Measurements from ENCODE around the gene KRT16. TPM values are rescaled to one million over a fixed set of nuclear protein-coding genes. Genes with fewer than 3 reads are reported as not detected.
"Not testable (repeated sequence)": the region's sequence is repeated elsewhere in the genome, so short reads cannot be mapped to it uniquely, and the experiment has no call there.

Gene KRT16
- polyA plus RNA-seq, 1 donor = not detected

DNA sequence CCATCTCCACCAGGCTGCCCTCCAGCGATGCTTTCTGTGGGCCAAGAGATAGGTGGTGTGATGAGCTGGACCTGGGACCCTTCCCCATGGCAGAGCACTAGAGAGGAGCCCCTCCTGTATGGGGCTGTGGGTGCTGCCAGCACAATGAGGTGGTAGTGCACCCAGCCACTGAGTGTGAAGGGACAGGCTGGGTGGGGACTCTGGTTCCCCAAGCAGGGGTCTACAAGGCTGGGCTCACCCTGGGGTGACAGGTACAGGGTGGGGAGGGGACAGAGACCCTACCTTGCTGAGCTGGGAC, 15.5 kb upstream of the KRT16 start:
- DNase-seq (ENCODE audit: low read depth) = not testable (repeated sequence)

DNA sequence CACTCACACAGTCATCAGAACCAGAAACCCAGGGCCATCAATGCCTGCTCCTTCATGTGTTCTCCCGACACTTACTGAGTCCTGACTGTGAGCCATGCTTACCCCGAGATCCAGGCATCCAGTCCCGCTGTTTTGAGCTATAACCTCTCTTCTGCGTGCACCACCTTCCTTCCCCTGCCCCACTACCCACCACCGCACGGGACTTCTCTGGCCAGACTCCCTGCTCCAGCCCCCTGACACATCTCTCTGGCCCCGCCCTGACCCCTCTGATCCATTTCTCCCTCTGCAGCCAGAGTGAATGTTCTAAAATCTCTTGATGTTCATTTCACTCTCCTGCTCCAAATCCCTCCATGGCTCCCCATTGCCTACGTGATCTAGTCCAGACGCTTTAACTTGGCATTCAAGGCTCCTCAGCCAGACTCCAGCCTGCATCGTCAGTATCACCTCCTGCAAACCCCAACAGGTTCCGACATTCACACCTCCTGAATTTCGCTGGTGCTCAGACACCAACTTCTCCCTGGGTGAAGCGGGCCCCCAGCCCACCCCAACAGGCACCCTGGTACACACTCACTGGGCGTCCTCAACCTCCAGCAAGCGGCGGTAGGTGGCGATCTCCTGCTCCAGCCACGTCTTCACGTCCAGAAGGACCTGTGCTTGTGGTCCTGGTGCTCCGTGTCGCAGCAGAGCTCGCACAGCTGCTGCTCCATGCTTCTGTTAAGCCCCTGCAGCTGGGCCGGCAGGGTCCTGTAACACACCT, 14.9 kb upstream of the KRT16 start:
- DNase-seq (ENCODE audit: low read depth) = no peak

DNA sequence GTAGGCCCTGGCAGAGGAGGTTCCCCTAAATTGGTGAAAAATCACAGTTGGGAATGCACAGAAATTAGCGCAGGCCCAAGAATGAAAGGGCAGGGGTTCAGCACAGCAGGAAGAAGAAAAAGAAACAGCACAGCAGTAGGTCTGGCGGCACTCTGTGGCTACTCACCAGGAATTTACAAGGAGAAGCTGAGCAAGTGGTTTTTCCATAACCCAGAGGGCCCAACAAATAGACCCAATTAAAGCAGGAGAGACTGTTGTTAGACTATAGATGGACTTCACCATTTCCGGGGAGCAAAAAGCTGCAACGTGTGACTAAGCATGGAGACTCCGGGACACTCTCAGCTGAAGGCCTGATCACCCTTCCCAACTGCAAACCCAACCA, 14.3 kb upstream of the KRT16 start:
- not testable (repeated sequence) for DNase-seq (ENCODE audit: low read depth)

DNA sequence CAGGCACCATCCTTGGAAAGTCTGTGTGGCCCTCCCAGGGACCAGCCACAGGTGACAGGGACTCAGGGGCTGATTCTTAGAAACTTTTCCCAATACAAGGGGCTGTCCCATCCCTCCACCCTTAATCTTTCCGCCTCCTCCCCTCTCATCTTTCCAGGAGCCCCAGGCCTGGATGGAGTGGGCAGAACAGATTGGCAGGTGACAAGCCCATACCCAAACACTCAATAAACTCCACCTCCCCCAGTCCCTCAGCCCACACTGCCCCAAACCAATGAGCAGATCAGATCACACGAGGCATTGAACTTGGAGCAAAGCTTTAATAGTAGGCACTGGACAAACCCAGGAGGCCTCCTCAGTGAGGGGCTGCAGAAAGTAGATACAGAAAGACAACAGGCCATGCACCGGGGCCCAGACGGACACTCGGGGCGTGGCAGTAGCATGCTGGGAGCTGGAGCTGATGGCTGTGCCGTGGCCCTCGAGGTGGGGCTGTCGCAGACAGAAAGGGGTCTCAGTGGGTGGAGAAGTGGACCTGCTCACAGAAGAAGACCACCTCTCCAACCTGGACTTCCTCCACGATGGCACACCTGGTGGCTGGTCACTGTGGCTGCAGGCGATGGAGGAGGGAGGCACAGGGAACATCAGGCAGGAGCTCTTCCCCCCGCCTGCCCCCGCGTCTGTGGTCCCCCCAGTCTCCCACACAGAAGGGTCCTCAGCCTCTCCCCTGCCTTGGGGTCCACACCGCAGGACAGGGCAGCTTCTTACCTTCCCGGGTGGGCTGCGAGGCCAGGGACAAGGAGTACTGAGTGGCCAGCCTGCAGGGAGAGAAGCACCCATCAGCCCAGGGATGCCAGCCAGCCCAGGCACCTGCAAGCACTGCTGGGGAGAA, 13.7 kb upstream of the KRT16 start:
- not testable (repeated sequence) for DNase-seq (ENCODE audit: low read depth)

DNA sequence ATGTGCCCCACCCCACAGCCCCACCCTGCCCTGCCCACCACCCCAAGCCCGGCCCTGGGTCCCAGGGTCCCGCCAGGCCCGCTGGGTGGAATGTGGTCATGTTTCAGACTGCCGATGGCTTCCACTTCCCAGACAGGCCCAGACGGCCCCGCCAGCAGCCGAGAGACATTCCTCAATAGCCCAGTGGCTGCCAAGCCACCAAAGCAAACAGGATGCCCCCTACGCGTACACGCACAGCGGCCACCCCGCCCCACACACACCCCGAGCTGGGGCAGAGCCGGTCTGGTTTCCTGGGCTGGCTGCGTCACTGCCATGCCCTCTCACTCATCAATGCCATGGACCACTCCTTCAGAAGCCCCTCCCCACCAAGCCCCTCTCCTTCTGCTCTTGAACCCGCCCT, 13.0 kb upstream of the KRT16 start:
- DNase-seq (ENCODE audit: low read depth) = no peak

DNA sequence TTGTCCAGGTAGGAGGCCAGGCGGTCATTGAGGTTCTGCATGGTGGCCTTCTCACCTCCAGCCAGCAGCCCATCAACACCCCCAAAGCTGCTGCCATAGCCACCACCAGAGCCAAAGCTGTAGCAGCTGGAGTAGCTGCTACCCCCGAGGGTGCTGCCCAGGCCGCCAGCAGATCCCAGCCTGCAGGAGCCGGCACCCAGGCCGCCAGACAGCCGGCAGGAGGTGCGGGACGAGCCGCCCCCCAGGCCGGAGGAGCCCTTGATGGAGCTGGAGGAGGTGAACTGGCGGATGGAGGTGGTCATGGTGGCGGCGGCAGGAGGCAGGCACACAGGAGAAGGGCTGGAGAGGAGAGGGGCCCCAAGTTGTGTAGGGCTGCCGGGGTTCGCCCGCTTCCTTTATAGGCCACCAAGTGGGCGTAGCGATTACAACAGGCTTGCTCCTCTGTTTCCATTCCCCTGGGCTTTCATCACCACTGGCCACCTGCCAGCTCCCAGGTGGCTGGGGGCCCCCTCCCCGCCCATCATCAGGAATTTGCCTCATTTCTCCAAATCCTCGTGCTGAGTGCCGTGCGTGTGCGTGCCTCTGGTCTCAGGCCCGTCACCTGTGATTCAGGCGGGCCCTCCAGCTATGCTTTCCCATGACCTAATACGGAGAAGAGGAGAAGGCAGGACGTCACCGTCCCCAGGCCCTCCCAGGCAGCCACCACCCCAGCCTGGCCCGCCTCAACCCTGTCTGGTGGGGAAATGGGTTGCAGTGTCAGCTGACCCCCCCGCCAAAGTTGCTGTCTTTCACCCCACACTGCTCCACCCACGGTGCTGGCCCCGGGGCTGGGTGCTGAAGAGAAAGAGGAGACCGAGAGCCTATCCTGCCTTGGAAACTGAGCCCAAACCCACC, 11.9 kb upstream of the KRT16 start, which contains the start of gene KRT17:
Gene KRT17 (minus strand): TSS at position 368 of the 894 bp plus-strand sequence. CDS start 66 bp downstream, at position 302.
- DNase-seq (ENCODE audit: low read depth) = no peak

DNA sequence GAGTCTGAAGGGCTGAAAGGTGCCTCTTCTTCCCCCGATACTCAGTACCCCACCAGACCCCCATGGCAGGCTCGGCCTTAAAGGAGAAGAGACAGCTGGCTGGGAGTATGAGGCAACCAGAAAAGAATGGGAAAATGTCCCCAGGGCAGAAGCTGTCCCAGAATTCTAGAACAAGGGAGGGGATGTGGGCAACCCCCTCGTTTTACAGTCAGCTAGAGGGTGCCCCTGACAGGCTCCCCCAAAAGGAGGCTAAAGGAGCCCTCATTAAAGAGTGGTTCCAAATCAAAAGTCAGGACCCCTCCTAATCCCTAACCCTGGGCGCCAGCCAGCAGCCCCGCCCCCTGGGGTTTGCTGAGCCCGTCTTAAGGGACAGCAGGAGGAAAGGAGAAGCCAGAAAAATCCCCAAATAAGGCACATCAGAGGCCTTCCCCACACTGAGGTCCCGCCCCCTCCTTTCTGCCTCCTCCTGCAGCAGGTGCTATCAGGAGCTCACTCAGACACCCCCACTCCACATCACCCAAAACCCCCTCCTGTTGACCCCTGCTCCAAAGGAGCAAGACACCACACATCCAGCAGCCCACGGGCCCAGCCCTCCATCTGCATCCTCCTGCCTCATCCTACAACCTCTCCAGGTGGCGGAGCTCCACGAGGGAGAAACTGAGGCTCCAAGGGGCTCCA, 10.8 kb upstream of the KRT16 start:
- DNase-seq (ENCODE audit: low read depth) = not testable (repeated sequence)

DNA sequence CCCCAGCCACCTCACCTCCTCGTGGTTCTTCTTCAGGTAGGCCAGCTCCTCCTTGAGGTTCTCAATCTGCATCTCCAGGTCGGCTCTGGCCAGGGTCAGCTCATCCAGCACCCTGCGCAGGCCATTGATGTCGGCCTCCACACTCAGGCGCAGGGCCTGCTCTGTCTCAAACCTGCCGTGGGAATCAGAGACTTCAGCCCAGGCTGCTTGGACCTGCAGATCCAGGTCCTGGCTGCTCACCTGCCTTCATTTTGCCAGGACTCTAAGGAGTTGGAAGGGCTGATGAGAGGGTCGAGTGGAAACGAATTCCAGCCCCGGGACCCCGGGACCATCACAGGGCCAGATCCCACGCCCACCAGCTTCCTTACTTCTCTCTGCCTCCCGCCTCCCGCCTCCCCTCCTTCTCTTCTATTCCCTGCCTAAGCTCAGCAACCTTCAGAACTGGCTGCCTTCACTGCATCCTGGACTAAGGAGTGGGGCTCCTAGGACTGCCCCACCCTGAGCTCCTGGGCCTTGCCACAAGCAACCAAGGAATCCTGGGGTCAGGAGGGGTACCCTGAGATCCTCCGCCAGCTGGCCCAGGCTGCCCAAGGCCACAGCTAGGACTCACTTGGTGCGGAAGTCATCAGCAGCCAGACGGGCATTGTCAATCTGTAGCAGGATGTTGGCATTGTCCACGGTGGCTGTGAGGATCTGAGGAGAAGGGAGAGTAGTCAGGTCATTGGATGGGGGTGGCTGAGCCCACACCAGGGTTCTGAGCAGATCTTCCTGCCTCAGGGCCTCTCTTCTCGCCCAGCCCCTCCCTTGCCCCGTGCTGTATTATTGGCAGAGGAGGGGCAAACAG, 10.0 kb upstream of the KRT16 start:
- not testable (repeated sequence) for DNase-seq (ENCODE audit: low read depth)

DNA sequence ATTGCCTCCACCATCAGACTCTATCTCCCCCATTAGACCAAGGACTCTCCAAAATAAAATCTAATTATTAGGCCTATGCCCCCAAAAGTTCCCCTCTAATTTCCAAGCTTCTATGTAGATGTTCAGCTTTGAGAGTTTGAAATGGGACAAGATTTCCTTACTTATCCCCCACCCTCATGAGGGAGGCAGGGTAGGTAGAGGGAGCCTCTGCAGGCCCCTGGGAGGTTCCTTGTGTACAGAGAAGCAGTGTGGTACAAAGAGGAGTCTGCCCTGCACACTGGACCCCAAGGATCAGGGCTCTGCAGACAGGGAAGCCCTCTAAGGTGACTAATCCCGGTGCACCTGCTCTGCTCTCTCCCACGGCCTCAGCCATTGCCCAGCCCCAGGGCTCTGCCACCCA, 9.3 kb upstream of the KRT16 start:
- DNase-seq (ENCODE audit: low read depth) = no peak

DNA sequence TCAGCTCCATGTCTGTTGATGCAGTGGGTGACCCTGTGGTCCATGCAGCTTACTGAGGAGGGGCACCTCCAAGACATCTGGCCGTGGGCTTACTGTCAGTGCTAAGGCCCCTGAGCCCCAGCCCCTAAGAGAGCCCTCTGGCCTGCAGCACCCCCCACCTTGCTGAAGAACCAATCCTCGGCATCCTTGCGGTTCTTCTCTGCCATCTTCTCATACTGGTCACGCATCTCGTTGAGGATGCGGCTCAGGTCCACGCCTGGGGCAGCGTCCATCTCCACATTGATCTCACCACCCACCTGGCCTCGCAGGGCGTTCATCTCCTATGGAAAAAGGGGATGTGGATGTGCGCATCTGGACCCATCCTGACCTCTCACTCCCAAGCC, 8.9 kb upstream of the KRT16 start:
- not testable (repeated sequence) for DNase-seq (ENCODE audit: low read depth)

DNA sequence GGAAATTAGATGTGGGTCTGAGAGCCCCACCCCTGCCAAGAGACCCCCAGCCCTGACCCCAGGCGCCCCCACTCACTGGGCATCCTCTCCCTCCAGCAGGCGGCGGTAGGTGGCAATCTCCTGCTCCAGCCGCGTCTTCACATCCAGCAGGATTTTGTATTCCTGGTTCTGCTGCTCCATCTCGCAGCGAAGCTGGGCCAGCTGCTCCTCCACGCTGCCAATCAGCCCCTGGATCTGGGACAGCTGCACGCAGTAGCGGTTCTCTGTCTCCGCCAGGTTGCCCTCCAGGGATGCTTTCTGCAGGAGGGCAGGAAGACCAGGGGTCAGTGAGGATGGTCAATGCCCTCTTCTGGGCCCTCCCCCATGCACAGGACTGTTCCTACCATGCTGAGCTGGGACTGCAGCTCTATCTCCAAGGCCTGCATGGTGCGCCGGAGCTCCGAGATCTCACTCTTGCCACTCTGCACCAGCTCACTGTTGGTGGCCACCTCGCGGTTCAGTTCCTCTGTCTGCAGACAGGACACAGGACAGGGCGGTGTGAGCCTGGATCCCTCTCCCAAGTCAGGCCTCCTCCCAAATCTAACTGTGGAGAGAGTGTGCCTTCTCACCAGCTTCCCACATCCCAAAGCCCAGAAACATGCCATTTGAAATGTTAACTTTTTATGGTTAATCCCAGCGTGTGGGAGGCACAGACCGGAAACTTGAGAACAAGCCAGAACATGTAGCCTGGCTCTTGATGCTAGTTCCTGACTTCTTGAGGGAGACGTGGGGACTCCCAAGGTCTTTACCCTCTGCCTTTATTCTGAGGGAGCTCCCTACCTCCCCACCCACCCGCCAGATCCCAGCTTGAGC, 8.2 kb upstream of the KRT16 start:
- no peak for DNase-seq (ENCODE audit: low read depth)

DNA sequence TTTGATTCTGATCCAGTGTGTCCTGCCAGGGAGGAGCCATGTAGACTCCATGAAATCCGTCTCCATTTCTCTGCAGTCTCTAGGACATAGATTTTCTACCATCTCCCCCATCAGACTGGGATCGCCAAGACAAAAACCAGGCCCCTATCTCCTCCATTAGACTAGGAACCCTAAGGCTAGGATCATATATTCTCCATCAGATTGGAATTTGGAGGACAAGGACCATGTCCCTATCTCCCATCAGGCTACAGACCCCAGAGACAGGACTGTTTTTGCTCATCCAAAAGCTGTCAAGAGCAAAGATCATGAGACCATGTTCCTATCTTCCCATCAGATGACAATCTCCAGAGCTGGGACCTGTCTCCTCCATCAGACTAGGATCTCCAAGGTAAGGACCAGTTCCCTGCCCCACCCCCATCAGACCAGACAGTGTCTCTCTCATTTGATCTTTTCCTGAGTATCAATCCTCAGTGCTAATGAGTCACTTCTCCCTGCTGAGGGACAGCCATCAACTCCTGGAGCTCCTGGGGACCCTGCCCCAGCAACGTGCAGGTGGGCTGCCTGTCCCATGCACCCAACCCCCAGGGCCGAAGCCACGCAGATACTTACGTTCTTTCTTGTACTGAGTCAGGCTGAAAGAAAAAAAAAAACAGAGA, 7.5 kb upstream of the KRT16 start:
- not testable (repeated sequence) for DNase-seq (ENCODE audit: low read depth)

DNA sequence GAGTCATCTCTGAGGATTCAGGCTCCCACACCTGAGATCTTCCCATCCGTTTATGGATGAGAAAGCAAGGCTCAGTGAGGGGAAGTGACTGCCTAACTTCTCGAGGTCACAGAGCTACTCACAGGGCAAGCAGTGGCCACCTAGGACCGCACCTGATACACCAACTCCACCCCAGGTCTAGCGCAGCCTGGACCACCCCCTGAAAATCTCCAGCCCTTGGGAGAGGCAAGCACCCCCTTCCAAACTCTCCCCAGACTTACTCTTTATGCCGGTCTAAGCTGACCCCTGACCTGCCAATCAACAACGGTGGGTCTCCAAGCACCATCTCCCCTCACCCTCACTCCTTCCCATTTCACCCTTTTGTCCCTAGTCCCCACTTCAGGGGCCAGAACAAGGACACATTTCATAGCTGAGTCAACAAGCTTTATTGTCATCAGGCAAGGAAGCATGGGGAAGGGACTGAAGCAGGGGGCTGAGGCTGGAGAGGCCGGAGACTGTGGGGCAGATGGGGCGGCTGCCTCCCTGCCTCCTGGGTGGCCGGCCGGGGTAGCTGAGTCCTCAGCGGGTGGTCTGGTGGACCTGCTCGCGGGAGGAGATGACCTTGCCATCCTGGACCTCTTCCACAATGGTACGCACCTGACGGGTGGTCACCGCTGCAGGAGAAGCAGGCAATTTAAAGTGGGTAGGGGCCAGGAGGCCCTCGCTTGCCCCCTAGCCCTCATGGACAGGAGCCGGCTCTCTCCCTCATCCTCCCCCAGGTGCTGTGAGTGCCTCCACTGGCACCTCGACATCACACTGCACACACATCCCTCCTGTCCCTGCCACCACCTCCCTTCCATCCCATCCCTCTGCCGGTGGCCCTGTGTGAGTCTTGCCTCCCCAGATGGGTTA, 6.7 kb upstream of the KRT16 start:
- no peak for DNase-seq (ENCODE audit: low read depth)

DNA sequence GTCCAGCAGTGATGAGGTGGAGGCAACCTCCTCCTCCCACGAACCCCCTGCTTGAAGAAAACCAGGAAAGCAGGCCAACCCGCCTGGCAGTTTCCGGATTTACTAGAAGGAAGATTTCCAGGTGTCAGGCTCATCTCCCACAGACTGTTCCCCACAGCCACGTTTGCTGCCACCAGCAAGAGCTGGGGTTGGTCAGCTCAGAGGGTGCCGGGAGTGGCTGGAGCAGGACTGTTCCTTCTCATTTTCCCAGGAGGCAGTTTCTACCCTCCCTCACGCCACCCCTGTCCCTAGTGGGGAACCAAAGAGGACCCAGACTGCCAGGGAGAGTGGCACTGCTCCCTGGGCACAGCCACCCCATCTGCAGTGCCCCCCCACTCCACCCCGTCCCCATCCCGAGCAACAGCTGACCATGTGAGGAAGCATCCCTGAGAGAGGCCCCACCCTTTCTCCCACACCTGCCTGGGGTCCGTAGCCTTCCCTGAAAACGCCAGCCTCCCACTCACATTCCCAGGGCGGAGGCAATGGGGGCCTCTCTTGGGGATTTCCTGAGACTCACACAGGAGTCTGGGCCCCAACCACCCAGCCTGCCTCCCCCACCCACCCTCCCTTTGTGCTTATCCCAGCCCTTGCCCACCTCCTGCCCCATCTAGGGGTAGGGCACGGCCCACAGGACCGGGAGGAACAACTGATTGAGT, 5.9 kb upstream of the KRT16 start:
- DNase-seq (ENCODE audit: low read depth) = no peak

DNA sequence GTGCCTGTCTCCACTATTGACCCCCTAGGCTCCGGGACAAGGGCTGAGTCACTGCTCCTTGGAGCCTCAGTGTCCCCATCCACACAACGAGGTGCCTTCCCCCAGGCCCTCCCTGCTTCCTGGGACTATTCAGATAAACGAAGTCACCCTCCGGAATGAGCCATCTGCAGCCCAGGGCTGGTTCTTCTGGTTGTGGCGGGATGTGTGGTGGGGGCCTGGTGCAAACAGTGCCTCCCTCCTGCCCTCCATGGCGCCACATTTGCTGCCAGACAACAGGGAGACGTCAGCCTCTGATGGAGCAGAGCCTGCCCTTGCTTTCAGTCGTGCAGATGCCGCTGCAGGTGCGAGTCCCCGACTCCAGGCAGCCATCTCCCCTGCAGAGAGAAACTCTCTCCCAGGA, 5.1 kb upstream of the KRT16 start:
- DNase-seq (ENCODE audit: low read depth) = no peak

DNA sequence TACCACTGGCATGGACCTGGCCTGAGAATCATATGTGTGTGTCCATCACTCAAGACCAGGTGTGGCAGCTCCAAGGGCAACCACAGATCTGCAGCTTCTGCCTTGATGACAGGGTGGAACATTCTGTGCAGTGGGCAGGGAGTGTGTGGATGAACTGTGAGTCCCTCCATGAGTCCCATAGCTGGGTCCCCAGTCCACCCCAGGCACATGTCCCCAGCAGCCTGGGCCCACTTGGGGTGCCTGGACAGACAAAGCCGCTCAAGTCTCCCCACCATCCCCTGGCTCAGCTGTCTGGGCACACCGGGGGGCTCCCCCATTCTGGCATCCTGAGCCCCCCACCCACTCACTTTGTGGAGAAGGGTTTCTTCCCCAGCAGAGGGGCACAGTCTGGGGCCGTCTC, 4.6 kb upstream of the KRT16 start:
- no peak for DNase-seq (ENCODE audit: low read depth)

DNA sequence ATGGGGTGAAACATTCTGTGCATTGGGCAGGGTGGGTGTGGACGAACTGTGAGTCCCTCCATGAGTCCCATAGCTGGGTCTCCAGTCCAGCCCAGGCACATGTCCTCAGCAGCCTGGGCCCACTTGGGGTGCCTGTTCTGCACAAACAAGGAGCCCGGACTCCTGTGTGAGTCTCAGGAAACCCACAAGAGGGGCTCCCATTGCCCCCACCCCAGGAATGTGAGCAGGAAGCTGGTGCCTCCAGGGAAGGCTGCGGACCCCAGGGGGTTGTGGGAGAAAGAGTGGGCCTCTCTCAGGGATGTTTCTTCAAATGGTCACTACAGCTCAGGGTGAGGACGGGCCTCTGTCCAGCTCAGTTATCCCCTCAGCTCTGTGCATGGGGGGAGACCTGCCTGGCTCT, 3.9 kb upstream of the KRT16 start:
- DNase-seq (ENCODE audit: low read depth) = not testable (repeated sequence)

All from forelimb muscle (tissue), 1 donor.